IPS-18c (cell line): ENCODE results near the gene TBC1D22B.

Experiments
- H3K4me3 ChIP-seq: 2 replicates; pipeline ENCODE4 v1.7.0; 2013; ENCODE audit warnings: low read depth, mild to moderate bottlenecking, low read length, moderate library complexity; ENCODE audit not compliant: insufficient read depth
- H3K9me3 ChIP-seq: one replicate; pipeline ENCODE4 v1.6.1; 2013; ENCODE audit warnings: mild to moderate bottlenecking, low read length, moderate library complexity; ENCODE audit not compliant: control insufficient read depth, insufficient read depth

TBC1D22B gene, protein sequence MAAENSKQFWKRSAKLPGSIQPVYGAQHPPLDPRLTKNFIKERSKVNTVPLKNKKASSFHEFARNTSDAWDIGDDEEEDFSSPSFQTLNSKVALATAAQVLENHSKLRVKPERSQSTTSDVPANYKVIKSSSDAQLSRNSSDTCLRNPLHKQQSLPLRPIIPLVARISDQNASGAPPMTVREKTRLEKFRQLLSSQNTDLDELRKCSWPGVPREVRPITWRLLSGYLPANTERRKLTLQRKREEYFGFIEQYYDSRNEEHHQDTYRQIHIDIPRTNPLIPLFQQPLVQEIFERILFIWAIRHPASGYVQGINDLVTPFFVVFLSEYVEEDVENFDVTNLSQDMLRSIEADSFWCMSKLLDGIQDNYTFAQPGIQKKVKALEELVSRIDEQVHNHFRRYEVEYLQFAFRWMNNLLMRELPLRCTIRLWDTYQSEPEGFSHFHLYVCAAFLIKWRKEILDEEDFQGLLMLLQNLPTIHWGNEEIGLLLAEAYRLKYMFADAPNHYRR

DNA sequence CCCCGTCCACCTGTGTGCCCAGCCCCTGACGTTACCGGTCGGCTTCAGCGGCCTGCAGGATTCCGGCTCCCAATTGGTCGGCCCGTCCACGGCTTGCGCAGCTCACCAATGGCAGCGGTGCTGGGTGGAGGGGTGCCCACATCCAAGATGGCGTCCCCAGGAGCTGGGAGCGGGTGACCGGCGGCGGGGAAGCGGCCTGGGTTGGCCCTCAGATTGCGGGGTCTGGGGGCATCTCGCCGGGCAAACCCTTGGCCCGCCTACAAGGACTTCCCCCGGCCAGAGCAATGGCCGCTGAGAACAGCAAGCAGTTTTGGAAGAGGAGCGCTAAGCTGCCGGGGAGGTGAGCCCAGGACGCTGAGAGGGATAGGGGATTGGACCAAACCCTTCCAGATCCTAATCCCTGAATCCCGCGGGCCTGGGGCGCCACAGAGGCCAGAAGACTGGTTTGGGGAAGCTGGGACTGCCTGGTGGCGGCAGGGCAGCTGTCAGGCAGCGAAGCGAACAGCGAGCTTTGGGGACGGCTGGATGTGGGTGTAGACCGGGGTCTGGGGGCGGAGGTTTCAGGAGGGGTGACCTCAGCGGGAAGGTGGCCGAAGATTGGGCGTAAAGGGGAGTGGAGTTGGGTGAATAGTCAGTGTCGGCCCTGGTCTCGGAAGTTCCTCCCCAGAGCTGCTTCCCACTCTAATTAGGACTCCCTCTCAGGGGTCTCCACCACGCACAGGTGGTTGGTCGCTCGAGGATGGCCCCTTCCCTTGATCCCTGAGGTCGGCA is at the start of gene TBC1D22B, which contains the start of gene TMEM217:
Gene TBC1D22B, plus strand, starts transcription at position 139 of the 771 bp plus-strand sequence. Its CDS starts 146 bp downstream, at position 285.
Gene TMEM217, minus strand, starts transcription at position 511 of the 771 bp plus-strand sequence. CDS start 39,114 bp downstream, outside the sequence.
- Histone ChIP-seq H3K9me3 (no peaks in the 10 kb centered on the region), H3K4me3 (peak within 1 kb of the TSS; percentile 82)

DNA sequence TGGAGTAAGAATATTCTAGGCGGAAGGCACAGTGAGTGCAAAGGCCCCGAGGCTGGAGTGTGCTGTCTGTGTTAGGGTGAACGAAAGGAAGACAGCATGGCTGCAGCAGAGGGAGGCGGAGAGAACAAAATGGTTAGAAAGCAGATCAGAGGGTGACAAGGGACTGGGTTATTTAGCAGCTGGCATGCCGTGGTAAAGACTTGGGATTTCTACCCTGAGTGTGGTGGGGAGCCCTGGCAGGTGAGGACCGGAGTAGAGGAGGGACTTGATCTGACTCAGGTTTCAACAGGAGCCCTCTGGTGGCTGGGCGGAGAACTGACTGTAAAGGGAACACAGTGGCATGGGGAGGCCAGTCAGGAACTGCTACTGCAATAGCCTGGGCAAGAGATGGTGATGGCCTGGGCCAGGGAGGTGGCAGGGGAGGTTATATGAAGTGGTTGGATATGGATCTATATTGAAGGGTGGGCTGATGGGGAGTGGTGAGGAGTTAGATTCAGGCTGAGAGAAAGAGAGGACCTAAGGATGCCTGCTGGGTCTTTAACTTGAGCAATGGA is 49.6 kb upstream of the TBC1D22B start:
- H3K4me3 ChIP-seq, result no peak overlapping the region

DNA sequence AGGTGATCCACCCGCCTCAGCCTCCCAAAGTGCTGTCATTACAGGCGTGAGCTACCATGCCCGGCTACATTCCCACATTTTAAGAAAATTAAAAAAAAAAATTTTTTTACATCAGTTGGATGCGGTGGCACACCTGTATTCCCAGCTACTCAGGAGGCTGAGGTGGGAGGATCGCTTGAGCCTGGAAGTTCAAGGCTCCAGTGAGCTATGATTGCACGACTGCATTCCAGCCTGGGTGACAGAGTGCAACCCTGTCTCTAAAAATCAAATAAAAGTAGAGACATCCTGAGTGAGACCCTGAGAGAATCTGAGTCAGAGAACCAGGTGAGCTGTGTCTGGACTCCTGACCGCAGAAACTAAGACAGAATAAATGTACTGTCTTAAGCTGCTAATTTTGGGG is 48.8 kb upstream of the TBC1D22B start:
- H3K9me3 ChIP-seq, result no peaks in the 10 kb centered on the region
- H3K4me3 ChIP-seq, result no peak overlapping the region

More for the DNA sequence above, 49.6 kb upstream of the TBC1D22B start:
- no peaks in the 10 kb centered on the region for H3K9me3 ChIP-seq

DNA sequence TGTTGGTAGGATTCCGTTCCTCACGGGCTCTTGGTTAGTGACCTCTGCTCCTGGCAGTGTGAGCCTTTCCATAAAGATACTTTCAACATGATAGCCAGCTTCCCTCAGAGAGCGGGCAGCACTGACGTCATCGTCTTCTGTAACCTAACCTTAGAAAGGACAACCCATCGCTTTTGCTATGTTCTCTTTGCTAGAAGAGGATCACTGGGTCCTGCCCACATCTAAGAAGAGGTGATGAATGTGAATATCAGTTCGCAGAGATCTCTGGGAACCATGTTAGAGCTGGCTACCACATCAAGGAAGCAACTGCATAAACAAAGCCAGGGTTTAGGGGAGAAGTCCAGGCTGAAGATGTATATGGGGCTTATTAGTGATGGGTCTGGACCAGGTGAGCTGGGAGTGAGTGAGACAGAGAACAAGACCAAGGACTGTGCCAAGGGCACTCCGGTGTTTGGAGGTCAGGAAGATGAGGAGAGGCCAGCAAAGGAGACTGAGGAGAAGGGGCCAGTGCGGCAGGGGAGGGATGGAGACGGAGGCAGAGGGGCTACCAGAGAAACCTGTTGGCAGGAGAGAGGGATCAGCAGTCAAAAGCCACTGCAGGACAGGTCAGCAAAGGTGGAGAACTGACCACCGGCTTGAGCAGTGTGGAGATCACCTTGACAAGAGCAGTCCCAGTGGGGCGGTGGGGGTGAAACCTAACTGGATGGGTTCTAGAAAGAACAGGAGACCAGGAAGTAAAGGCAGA is 47.9 kb upstream of the TBC1D22B start:
- Histone ChIP-seq H3K4me3 (no peak overlapping the region), H3K9me3 (no peaks in the 10 kb centered on the region)

DNA sequence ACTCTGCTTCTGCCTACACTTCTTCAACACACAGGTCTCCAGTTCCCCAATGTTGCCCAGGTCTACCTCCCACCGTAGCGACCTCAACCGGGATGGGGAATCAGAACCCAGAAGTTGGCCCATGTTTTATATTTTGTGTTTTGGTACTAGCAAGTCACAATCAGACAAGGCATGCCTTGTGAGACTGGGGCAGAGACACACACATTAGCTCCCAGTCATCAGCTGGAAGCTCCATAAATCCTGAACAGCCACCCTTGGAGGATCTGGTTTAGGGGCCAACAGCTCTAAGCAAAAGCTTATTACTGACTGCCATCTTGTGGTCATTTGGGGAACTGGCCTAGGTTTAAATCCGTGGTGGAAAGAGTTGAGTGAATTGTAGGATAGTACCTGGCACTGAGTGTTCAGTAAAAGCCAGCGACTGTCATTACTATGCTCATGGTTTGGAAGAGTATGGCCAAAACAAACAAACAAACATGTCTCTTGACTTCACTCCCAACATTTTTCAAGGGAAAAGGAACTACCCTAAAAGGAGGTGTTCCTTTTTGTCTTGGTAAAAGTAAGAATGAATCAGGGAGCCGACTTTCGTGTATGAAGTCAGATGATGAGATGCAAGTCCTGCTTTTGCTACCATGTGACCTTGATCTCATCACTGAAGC is 47.1 kb upstream of the TBC1D22B start:
- H3K9me3 ChIP-seq, result no peaks in the 10 kb centered on the region
- no peak overlapping the region for H3K4me3 ChIP-seq

DNA sequence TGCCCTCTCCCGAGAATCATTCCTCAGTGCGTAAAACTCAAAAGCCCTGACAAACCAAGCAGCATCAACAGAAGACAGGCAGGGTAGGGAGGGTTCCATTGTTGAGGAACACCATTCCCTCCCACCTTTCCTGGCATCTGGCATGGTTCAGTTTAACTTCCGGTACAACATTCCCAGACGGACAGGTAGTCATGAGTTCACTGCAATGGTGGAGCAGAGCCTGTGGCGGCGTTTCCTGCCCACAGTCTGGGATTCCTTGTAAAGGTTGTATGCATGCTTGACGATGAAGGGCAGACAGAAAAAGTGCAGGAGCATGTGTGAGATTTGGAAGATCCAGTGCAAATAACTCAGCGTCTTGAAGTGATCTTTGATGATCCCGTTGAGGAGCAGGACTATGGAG is 45.3 kb upstream of the TBC1D22B start:
- Histone ChIP-seq H3K4me3 (no peak overlapping the region), H3K9me3 (no peaks in the 10 kb centered on the region)

DNA sequence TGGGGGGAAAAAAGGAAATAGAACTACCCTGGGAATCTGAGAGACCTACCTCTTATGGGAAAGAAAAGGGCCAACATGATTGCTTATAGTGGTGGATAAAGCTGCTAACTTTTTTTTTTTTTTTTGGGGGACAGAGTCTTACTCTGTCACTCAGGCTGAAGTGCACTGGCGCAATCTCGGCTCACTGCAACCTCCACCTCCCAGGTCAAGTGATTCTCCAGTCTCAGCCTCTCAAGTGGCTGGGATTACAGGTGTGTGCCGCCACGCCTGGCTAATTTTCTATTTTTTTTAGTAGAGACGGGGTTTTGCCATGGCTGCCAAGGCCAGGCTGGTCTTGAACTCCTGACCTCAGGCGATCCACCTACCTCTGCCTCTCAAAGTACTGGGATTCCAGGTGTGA is 39.5 kb upstream of the TBC1D22B start:
- no peak overlapping the region for H3K4me3 ChIP-seq
- no peaks in the 10 kb centered on the region for H3K9me3 ChIP-seq

DNA sequence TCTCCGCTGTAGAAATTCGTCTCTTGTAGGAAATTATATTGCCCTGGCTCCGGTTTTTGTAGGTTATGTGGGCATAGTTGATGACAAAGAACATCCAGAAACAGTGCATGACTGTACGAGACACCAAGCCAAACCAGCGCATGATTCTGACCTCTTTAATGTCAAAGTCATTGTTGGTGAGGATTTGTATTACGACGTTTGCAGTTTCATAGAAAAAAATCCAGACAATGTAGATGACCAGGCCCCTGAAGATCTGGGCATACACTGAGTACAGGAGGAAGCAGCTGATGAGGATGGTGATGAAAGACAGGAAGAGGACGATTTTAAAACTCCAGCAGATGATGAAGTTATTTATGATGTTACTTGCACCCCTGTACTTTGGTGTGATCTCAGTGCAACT is 39.1 kb upstream of the TBC1D22B start:
- no peaks in the 10 kb centered on the region for H3K9me3 ChIP-seq
- H3K4me3 ChIP-seq, result no peak overlapping the region

DNA sequence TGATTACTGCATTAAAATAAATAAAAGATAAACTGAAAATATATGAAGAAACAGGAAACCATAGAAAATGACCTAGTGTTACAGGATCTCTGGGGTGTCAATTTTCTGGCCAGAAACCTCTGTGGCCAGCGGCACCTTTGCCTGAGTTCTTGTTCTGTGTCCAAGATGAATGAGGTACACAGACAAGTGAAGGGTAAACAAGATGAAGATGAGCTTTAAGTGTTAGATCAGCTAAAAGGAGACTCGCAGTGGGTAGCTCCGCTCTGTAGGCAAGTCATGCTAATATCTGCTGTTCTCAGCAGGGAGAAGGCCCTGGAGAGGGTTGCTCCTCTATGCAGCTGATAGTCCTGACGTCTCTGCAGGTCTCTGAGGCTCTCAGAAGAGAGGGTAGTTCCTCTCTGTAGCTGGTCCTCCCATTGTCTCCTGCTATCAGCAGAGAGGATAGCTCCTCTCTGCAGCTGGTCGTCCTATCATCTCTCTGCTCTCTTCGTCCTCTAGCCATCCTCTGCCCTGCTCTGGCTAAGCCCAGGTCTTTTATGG is 35.9 kb upstream of the TBC1D22B start:
- H3K9me3 ChIP-seq, result no peaks in the 10 kb centered on the region

DNA sequence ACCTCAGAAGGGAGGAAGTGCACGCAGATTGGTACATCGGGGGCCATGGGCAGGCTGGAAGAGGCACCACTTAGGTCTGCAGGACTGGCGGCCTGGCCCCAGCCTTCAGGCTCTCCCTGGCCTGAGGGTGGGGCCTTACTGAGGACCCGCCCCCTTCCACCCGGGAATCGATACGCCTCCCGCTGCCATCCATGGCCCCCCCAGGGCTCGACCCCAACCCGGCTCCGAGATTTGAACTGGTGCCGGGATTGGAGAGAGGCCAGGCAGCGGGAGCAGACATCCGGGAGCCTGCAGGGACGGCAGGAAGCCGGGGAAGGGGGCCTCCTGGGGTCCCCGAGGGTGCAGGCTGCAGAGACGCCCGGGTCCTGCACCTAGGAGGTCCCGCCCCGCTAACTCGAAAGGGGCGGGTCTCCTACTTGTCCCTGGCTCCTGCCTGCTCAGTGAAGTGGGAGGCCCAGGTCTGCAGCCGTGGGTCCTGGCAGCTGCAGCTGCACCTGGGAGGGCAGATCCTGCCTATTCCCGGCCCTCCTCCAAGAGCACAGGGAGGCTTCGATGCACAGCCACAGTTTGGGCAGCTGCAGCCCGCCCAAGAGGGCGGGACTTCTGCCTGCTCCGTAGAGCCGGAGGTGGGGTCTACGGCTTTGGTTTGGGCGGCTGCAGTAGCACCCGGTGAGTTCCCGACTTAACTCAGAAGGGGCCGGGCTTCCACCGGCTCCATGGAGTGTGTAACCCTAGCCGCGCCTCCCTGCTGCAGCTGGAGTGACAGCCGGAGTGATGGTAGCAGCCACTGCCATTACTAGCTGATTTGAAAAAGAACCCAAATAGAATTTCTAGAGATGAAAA is 35.2 kb upstream of the TBC1D22B start:
- no peaks in the 10 kb centered on the region for H3K9me3 ChIP-seq
- peak overlapping the region; percentile 79 for H3K4me3 ChIP-seq

More for the DNA sequence above, 35.9 kb upstream of the TBC1D22B start:
- H3K4me3 ChIP-seq, result peak overlapping the region; percentile 79

DNA sequence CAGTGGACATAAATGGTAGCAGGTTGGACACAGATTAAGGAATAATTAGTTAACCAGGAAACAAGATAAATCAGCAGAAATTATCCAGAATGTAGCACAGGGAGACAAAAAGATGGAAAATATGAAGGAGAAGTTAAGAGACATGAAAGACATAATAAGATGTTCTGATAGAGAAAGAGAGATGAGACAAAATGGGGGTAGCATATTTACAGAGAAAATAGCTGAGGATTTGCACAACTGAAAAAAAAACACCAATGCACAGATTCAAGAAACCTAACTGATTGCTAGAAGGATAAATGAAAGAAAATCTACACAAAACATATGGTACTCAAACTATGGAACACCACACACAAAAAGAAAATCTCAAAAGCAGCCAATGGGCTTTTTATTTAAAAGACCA is 34.6 kb upstream of the TBC1D22B start:
- H3K4me3 ChIP-seq, result no peak overlapping the region; the same call in 1 of the 2 replicates

DNA sequence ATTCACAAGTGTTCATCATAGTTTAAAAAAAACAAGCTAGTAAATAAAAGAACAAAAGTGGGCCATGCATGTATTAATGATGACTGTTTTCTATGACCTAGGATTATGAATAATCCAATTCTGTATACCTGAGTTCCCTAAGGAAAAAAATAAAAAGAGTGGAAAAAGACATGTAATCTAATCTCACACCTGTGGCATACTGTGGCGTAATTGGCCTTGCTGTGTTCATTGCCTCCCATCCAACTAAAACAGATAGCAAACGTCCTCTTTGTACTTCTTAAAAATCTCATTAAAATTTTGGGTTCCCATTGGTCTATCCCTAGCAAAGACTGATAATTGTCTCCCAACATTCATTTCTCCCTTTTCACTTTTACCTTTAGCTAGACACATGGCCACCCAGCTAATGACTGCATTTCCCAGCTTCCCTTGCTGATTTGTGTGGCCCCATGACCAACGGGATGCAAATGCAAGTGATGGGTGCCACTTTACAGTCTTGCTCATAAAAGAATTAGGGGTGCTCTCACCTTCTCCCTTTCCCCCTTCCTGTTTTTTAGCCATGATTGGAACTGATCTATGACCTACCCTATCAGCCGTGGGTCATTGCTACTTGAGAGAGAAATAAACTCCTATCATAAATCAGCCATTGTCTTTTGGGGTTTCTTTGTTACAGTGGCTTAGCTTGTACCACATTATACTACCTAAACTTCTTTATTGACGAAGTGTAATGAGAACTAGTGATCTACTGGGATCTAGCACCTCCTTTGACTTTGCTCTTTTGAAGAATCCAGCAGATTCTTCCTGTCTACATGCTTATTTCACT is 32.0 kb upstream of the TBC1D22B start:
- H3K4me3 ChIP-seq, result no peak overlapping the region

More for the DNA sequence above, 34.6 kb upstream of the TBC1D22B start:
- H3K9me3 ChIP-seq, result no peaks in the 10 kb centered on the region

DNA sequence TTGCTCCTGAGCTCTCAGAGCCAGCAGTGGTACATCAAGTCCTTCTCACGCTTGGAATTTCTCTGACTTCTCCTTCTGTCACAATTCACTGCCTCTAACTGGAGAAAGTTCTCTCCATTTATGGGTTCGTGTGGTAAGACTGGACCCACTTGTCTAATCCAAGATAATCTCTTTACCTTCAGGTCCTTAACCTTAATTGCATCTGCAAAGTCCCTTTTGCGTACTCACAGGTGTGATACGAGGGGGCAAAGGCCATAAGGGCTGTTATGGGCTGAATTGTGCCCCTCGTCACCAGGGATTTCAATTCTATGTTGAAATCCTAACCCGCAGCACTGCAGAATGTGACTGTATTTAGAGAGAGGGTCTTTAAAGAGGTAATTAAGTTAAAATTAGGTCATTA is 27.5 kb upstream of the TBC1D22B start:
- H3K4me3 ChIP-seq, result no peak overlapping the region
- no peaks in the 10 kb centered on the region for H3K9me3 ChIP-seq

More for the DNA sequence above, 32.0 kb upstream of the TBC1D22B start:
- H3K9me3 ChIP-seq, result no peaks in the 10 kb centered on the region

DNA sequence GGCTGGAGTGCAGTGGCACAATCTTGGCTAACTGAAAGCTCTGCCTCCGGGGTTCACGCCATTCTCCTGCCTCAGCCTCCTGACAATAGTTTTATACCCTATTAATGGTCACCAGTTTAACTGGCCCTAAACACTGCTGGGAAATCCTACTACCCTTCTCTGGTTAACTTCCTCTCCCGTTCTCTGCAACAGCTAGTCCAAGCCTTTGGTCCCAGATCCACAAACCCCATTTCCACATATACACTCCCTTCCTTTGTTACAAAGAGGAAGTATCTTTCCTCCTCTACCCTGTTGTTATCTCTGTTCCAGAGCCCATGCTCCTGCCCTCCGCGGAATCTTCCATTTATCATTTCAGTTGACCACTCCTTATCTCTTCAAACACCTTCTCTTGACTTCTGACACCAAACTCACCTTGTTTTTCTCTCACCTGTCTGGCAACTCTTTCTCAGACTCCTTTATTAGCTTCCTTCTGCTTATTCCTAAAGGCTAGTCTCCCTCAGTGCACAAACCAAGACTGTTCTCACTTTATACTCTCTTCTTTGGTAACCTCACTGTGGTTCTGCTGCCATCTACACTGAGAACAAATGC is 25.0 kb upstream of the TBC1D22B start:
- no peak overlapping the region for H3K4me3 ChIP-seq

More for the DNA sequence above, 25.0 kb upstream of the TBC1D22B start:
- H3K9me3 ChIP-seq, result no peaks in the 10 kb centered on the region
